Measurements from ENCODE around the gene GPR37L1.

GPR37L1 gene

DNA sequence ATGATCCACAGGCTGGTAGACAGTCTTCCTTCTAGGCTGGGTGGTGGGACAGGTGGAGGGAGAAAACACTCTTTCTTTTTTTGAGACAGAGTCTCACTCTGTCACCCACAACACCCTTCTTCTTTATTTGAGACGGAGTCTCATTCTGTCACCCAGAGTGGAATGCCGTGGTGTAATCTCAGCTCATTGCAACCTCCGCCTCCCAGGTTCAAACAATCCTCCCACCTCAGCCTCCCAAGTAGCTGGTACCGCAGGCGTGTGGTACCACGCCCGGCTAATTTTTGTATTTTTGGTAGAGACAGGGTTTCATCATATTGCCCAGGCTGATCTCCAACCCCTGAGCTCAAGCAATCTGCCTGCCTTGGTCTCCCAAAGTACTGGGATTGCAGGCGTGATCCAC, 2.9 kb downstream of the GPR37L1 start:
- no peak for DNase-seq
- no peaks in the 10 kb centered on the region for H3K79me1 ChIP-seq (replicated peaks; ENCODE audit: low read length, poor library complexity, severe bottlenecking)
- no peaks in the 10 kb centered on the region for H3K36me3 ChIP-seq (ENCODE audit: control insufficient read depth in 1 of 2, insufficient read depth in 2 of 2, low read depth in 1 of 2, low read length in 2 of 2)
- H3K4me1 ChIP-seq (ENCODE audit: control insufficient read depth, insufficient read depth, low read depth, low read length), result peaks cover 11% of the 10 kb centered on the region
- H3K18ac ChIP-seq (ENCODE audit: low read depth in 1 of 2, low read length in 2 of 2), result no peak overlapping the region
- H3K23ac ChIP-seq (ENCODE audit: low read length in 2 of 2), result no peak overlapping the region
- H4K91ac ChIP-seq (ENCODE audit: low read length), result no peak overlapping the region
- no peak overlapping the region for H3K27ac ChIP-seq (ENCODE audit: low read length, poor library complexity, severe bottlenecking)
- H3K14ac ChIP-seq (ENCODE audit: low read length in 2 of 2), result no peak overlapping the region
- H2BK15ac ChIP-seq (ENCODE audit: low read depth, poor library complexity, severe bottlenecking), result no peak overlapping the region
- no peak overlapping the region for H3K4ac ChIP-seq (ENCODE audit: low read depth in 1 of 2, low read length in 2 of 2)
- H2BK5ac ChIP-seq (ENCODE audit: low read depth, low read length, poor library complexity, severe bottlenecking), result no peak overlapping the region
- no peaks in the 10 kb centered on the region for H3K9me3 ChIP-seq (ENCODE audit: control insufficient read depth, low read length)
- no peak overlapping the region for H3K9ac ChIP-seq (ENCODE audit: low read length)
- no peak overlapping the region for H2AFZ ChIP-seq (ENCODE audit: low read depth, low read length)
- no peak overlapping the region for H4K8ac ChIP-seq (ENCODE audit: low read length)
- H2BK12ac ChIP-seq (ENCODE audit: low read length in 2 of 2), result no peak overlapping the region
- no peak overlapping the region for H3K4me3 ChIP-seq (ENCODE audit: insufficient read depth in 1 of 2, low read depth in 1 of 2, low read length in 2 of 2)
- H2BK120ac ChIP-seq (ENCODE audit: low read depth, low read length), result no peak overlapping the region
- no peak overlapping the region for H2AK5ac ChIP-seq (ENCODE audit: low read length, severe bottlenecking)
- WGBS, result 97% methylated on average over 7 of the region's 8 CpGs
- H3K4me2 ChIP-seq (ENCODE audit: low read length, poor library complexity, severe bottlenecking), result no peak overlapping the region
- H3K27me3 ChIP-seq (ENCODE audit: control insufficient read depth in 1 of 2, insufficient read depth in 1 of 2, low read length in 2 of 2), result peaks cover 9 to 39% of the 10 kb centered on the region in 2 experiments

- Histone ChIP-seq H3K14ac (ENCODE audit: low read length in 2 of 2) (no peak overlapping the region), H2BK15ac (ENCODE audit: low read depth, poor library complexity, severe bottlenecking) (no peak overlapping the region), H3K4me1 (ENCODE audit: control insufficient read depth, insufficient read depth, low read depth, low read length) (peaks cover 10% of the 10 kb centered on the region), H2BK5ac (ENCODE audit: low read depth, low read length, poor library complexity, severe bottlenecking) (no peak overlapping the region), H3K4me2 (ENCODE audit: low read length, poor library complexity, severe bottlenecking) (no peak overlapping the region), H3K79me1 (replicated peaks; ENCODE audit: low read length, poor library complexity, severe bottlenecking) (no peaks in the 10 kb centered on the region), H2BK12ac (ENCODE audit: low read length in 2 of 2) (no peak overlapping the region), H3K27me3 (ENCODE audit: control insufficient read depth in 1 of 2, insufficient read depth in 1 of 2, low read length in 2 of 2) (peaks cover 9 to 36% of the 10 kb centered on the region in 2 experiments), H3K18ac (ENCODE audit: low read depth in 1 of 2, low read length in 2 of 2) (no peak overlapping the region), H2AK5ac (ENCODE audit: low read length, severe bottlenecking) (no peak overlapping the region), H3K4ac (ENCODE audit: low read depth in 1 of 2, low read length in 2 of 2) (no peak overlapping the region), H4K91ac (ENCODE audit: low read length) (no peak overlapping the region), H3K9ac (ENCODE audit: low read length) (no peak overlapping the region), H2BK120ac (ENCODE audit: low read depth, low read length) (no peak overlapping the region), H2AFZ (ENCODE audit: low read depth, low read length) (no peak overlapping the region), H3K27ac (ENCODE audit: low read length, poor library complexity, severe bottlenecking) (no peak overlapping the region), H3K23ac (ENCODE audit: low read length in 2 of 2) (no peak overlapping the region), H3K9me3 (ENCODE audit: control insufficient read depth, low read length) (no peaks in the 10 kb centered on the region), H4K8ac (ENCODE audit: low read length) (no peak overlapping the region), H3K36me3 (ENCODE audit: control insufficient read depth in 1 of 2, insufficient read depth in 2 of 2, low read depth in 1 of 2, low read length in 2 of 2) (peaks cover 0 to 4% of the 10 kb centered on the region in 2 experiments), H3K4me3 (ENCODE audit: insufficient read depth in 1 of 2, low read depth in 1 of 2, low read length in 2 of 2) (no peak overlapping the region)
- DNase-seq, result no peak
- WGBS, result 66% methylated on average over 8 of the region's 9 CpGs
These were observed 3.7 kb downstream of the GPR37L1 start for GRCh38 chr1:202126426-202126825.

- no peak overlapping the region for H3K4me2 ChIP-seq (ENCODE audit: low read length, poor library complexity, severe bottlenecking)
- peaks cover 9 to 34% of the 10 kb centered on the region in 2 experiments for H3K27me3 ChIP-seq (ENCODE audit: control insufficient read depth in 1 of 2, insufficient read depth in 1 of 2, low read length in 2 of 2)
- H2BK15ac ChIP-seq (ENCODE audit: low read depth, poor library complexity, severe bottlenecking), result no peak overlapping the region
These were observed 4.3 kb downstream of the GPR37L1 start for GRCh38 chr1:202127061-202127460.

GRCh38 chr1:202127836-202128622, 5.3 kb downstream of the GPR37L1 start:
- WGBS, result 97% methylated on average over 18 of the region's 26 CpGs
- DNase-seq, result no peak
- Histone ChIP-seq H4K91ac (ENCODE audit: low read length) (peak overlapping the region; percentile 52), H3K4me2 (ENCODE audit: low read length, poor library complexity, severe bottlenecking) (no peak overlapping the region), H4K8ac (ENCODE audit: low read length) (no peak overlapping the region), H2BK12ac (ENCODE audit: low read length in 2 of 2) (no peak overlapping the region), H3K4me1 (ENCODE audit: control insufficient read depth, insufficient read depth, low read depth, low read length) (peaks cover 8% of the 10 kb centered on the region), H3K14ac (ENCODE audit: low read length in 2 of 2) (no peak overlapping the region), H2BK15ac (ENCODE audit: low read depth, poor library complexity, severe bottlenecking) (no peak overlapping the region), H2BK120ac (ENCODE audit: low read depth, low read length) (no peak overlapping the region), H3K9ac (ENCODE audit: low read length) (no peak overlapping the region), H3K36me3 (ENCODE audit: control insufficient read depth in 1 of 2, insufficient read depth in 2 of 2, low read depth in 1 of 2, low read length in 2 of 2) (peaks cover 11 to 18% of the 10 kb centered on the region in 2 experiments), H2AFZ (ENCODE audit: low read depth, low read length) (no peak overlapping the region), H3K27ac (ENCODE audit: low read length, poor library complexity, severe bottlenecking) (no peak overlapping the region), H2BK5ac (ENCODE audit: low read depth, low read length, poor library complexity, severe bottlenecking) (no peak overlapping the region), H3K79me1 (replicated peaks; ENCODE audit: low read length, poor library complexity, severe bottlenecking) (peaks cover 6% of the 10 kb centered on the region), H3K23ac (ENCODE audit: low read length in 2 of 2) (no peak overlapping the region), H3K4ac (ENCODE audit: low read depth in 1 of 2, low read length in 2 of 2) (no peak overlapping the region), H3K4me3 (ENCODE audit: insufficient read depth in 1 of 2, low read depth in 1 of 2, low read length in 2 of 2) (no peak overlapping the region), H3K18ac (ENCODE audit: low read depth in 1 of 2, low read length in 2 of 2) (no peak overlapping the region), H2AK5ac (ENCODE audit: low read length, severe bottlenecking) (no peak overlapping the region), H3K9me3 (ENCODE audit: control insufficient read depth, low read length) (no peaks in the 10 kb centered on the region), H3K27me3 (ENCODE audit: control insufficient read depth in 1 of 2, insufficient read depth in 1 of 2, low read length in 2 of 2) (peaks cover 9 to 31% of the 10 kb centered on the region in 2 experiments)

More at GRCh38 chr1:202127061-202127460, 4.3 kb downstream of the GPR37L1 start:
- DNase-seq, result no peak
- no peak overlapping the region for H2AK5ac ChIP-seq (ENCODE audit: low read length, severe bottlenecking)
- H3K18ac ChIP-seq (ENCODE audit: low read depth in 1 of 2, low read length in 2 of 2), result no peak overlapping the region
- H2BK120ac ChIP-seq (ENCODE audit: low read depth, low read length), result no peak overlapping the region
- H4K91ac ChIP-seq (ENCODE audit: low read length), result no peak overlapping the region
- H3K9ac ChIP-seq (ENCODE audit: low read length), result no peak overlapping the region
- no peak overlapping the region for H3K14ac ChIP-seq (ENCODE audit: low read length in 2 of 2)
- H3K4ac ChIP-seq (ENCODE audit: low read depth in 1 of 2, low read length in 2 of 2), result no peak overlapping the region
- H3K36me3 ChIP-seq (ENCODE audit: control insufficient read depth in 1 of 2, insufficient read depth in 2 of 2, low read depth in 1 of 2, low read length in 2 of 2), result peaks cover 2 to 9% of the 10 kb centered on the region in 2 experiments
- H3K4me1 ChIP-seq (ENCODE audit: control insufficient read depth, insufficient read depth, low read depth, low read length), result peaks cover 10% of the 10 kb centered on the region
- H3K27ac ChIP-seq (ENCODE audit: low read length, poor library complexity, severe bottlenecking), result no peak overlapping the region
- no peaks in the 10 kb centered on the region for H3K9me3 ChIP-seq (ENCODE audit: control insufficient read depth, low read length)
- no peak overlapping the region for H4K8ac ChIP-seq (ENCODE audit: low read length)
- H3K23ac ChIP-seq (ENCODE audit: low read length in 2 of 2), result no peak overlapping the region
- H3K4me3 ChIP-seq (ENCODE audit: insufficient read depth in 1 of 2, low read depth in 1 of 2, low read length in 2 of 2), result no peak overlapping the region
- no peak overlapping the region for H2BK5ac ChIP-seq (ENCODE audit: low read depth, low read length, poor library complexity, severe bottlenecking)
- WGBS, result 93% methylated on average over 5 of the region's 6 CpGs
- no peaks in the 10 kb centered on the region for H3K79me1 ChIP-seq (replicated peaks; ENCODE audit: low read length, poor library complexity, severe bottlenecking)
- no peak overlapping the region for H2BK12ac ChIP-seq (ENCODE audit: low read length in 2 of 2)
- no peak overlapping the region for H2AFZ ChIP-seq (ENCODE audit: low read depth, low read length)
